Stimulated activated memory B cell treated with anti-CD40 and anti-IgM and Interleukin-4, amounts not matched to agents 10 μg/mL and 1 μg/mL and 100 μg/mL, for 72 hours (primary cell): Measurements from ENCODE around the gene IL1F10.

Source experiments
- ATAC-seq: fragments of 150-1000 bp; cut with Tn5 transposase; 2 replicates; pipeline ENCODE4 v1.10.0; 2021
- H3K27ac Mint-ChIP-seq: one replicate; pipeline ENCODE4 v1.8.0; 2022; ENCODE audit warnings: mild to moderate bottlenecking, mixed read lengths
- H3K27me3 Mint-ChIP-seq: one replicate; pipeline ENCODE4 v1.8.0; 2022; ENCODE audit warnings: mixed read lengths
- H3K36me3 Mint-ChIP-seq: one replicate; pipeline ENCODE4 v1.8.0; 2022; ENCODE audit warnings: mixed read lengths
- H3K4me1 Mint-ChIP-seq: one replicate; pipeline ENCODE4 v1.8.0; 2022; ENCODE audit warnings: mixed read lengths
- H3K4me3 Mint-ChIP-seq: one replicate; pipeline ENCODE4 v1.8.0; 2022; ENCODE audit warnings: mild to moderate bottlenecking, moderate library complexity, mixed read lengths
- H3K9me3 Mint-ChIP-seq: one replicate; pipeline ENCODE4 v1.8.0; 2022; ENCODE audit warnings: mixed read lengths

Gene IL1F10

DNA sequence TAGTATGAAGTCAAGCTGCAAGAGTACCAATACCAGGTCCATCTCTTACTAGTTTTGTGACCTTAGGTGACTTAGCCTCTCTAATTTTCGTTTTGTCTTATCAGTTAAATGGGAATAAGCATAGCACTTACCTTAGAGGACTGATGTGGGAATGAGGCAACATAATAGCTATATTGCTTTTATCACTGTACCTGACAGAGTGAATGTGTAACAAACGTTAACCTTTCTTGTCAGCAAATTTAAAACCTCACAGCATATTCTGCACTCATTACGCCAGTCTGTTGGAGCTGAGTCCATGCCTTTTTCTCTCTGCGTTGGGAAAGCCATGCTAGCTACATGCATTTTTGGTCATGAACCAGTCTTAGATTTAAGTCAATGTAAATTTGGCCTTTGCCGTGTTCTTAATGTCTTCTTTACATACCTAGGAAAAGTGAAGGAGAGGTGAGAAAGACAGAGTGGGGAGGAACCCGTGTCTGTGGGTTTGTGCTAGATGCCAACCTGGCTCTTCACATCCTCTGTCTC is 15.3 kb upstream of the IL1F10 start, which contains the start of gene IL36B:
Gene IL36B (minus strand): TSS at position 472 of the 522 bp plus-strand sequence.
- no peaks in the 10 kb centered on the region for H3K4me1 Mint-ChIP-seq
- H3K9me3 Mint-ChIP-seq = peaks cover 22% of the 10 kb centered on the region
- peaks cover 45% of the 10 kb centered on the region for H3K27me3 Mint-ChIP-seq
- ATAC-seq = no peak
- H3K27ac Mint-ChIP-seq = no peak within 1 kb of the TSS
- H3K36me3 Mint-ChIP-seq = peaks cover 15% of the 10 kb centered on the region
- no peak within 1 kb of the TSS for H3K4me3 Mint-ChIP-seq

DNA sequence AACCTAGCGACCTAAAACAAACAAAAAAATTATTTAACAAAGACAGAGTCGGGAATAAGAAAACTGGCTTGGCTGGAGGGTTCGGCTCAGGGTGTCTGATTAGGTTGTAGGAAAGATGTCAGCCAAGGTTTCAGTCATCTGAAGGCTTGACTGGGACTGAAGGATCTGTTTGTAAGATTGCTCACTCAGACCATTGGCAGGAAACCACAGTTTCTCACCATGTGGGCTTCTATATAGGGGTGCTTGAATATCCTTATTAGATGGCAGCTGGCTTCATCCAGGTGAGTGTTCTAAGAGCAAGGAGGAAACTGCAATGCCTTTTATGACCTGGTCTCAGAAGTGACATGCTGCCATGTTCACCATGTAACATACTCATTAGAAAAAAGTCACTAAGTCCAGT is 14.1 kb upstream of the IL1F10 start:
- ATAC-seq = no peak
- Mint-ChIP-seq H3K4me3 (no peak overlapping the region), H3K9me3 (peaks cover 22% of the 10 kb centered on the region), H3K36me3 (peaks cover 15% of the 10 kb centered on the region), H3K4me1 (no peaks in the 10 kb centered on the region), H3K27ac (no peak overlapping the region), H3K27me3 (peaks cover 44% of the 10 kb centered on the region)

DNA sequence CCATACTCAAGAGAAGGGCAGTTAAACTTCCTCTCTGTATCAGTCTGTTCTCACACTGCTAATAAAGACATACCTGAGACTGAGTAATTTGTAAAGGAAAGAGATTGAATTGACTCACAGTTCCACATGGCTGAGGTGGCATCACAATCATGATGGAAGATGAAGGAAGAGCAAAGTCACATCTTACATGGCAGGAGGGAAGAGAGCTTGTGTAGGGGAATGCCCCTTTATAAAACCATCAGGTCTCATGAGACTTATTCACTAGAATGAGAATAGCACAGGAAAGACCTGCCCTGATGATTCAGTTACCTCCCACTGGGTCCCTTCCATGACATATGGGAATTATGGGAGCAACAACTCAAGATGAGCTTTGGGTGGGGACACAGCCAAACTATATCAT is 13.7 kb upstream of the IL1F10 start:
- Mint-ChIP-seq H3K27ac (no peak overlapping the region), H3K9me3 (peaks cover 22% of the 10 kb centered on the region)
- ATAC-seq = no peak

DNA sequence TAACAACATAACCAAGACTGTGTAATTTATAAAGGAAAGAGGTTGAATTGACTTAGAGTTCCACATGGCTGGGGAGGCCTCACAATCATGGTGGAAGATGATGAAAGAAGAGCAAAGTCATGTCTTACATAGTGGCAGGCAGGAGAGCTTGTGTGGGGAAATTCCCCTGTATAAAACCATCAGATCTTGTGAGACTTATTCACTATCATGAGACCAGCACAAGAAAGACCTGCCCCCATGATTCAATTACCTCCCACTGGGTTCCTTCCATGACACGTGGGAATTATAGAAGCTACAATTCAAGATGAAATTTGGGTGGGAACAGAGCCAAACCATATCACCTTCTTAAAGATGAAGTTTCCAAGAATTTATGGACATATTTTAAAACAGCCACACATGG is 11.2 kb upstream of the IL1F10 start:
- H3K4me1 Mint-ChIP-seq = no peaks in the 10 kb centered on the region
- ATAC-seq = no peak
- H3K4me3 Mint-ChIP-seq = no peak overlapping the region
- H3K36me3 Mint-ChIP-seq = peaks cover 5% of the 10 kb centered on the region
- H3K27ac Mint-ChIP-seq = no peak overlapping the region
- H3K9me3 Mint-ChIP-seq = peaks cover 22% of the 10 kb centered on the region
- H3K27me3 Mint-ChIP-seq = peaks cover 31% of the 10 kb centered on the region

More for the DNA sequence above, 13.7 kb upstream of the IL1F10 start:
- Mint-ChIP-seq H3K27me3 (peaks cover 45% of the 10 kb centered on the region), H3K4me1 (no peaks in the 10 kb centered on the region), H3K4me3 (no peak overlapping the region), H3K36me3 (peaks cover 15% of the 10 kb centered on the region)

DNA sequence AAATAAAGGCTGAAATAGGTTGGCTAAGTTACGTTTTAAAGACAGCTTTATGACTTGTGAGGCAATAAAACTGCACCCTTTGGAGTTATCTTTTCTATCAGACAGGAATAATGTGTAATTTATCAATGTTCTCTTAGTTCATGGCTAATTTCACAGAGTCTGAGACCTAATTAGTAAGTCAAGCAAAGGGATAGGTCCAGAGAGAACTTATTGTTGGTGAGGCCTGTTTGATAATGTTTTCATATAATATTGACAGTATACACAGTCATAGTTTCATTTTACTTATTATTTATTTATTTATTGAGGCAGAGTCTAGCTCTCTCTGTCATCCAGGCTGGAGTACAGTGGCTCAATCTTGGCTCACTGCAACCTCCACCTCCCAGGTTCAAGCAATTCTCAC is 10.7 kb upstream of the IL1F10 start:
- ATAC-seq = no peak
- Mint-ChIP-seq H3K4me3 (no peak overlapping the region), H3K4me1 (no peaks in the 10 kb centered on the region), H3K9me3 (peaks cover 22% of the 10 kb centered on the region), H3K27ac (no peak overlapping the region), H3K27me3 (peaks cover 30% of the 10 kb centered on the region), H3K36me3 (peaks cover 5% of the 10 kb centered on the region)

DNA sequence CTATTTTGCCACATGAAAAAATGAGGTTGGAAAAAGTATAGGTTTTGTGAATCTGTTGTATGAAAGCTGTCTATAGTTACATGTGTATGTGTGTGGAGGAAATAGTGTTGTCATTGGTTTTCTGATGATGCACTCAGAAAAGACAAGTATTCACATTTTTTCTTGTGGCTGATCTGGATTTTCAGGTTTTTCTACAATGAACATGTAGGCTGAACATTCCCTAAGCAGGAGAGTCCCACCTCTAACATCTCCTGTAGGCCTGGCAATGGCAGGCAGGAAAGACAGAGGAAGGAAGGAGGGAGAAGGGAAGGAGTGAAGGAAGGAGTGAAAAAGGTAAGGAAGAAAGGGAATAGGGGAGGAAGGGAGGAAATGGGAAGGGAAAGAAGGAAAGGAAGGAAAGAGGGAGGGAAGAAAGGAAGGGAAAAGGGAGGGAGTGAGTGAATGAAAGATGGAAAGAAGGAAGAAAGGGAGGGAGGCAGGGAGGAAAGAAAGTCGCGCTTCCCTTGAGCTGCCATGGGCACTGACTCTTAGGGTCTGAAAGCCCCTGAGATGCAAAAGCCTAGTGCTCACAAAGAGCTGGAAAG is 9.3 kb upstream of the IL1F10 start:
- ATAC-seq = no peak
- Mint-ChIP-seq H3K4me3 (no peak overlapping the region), H3K27me3 (peaks cover 19% of the 10 kb centered on the region), H3K9me3 (peaks cover 19% of the 10 kb centered on the region), H3K36me3 (peaks cover 5% of the 10 kb centered on the region), H3K4me1 (no peaks in the 10 kb centered on the region), H3K27ac (no peak overlapping the region)

DNA sequence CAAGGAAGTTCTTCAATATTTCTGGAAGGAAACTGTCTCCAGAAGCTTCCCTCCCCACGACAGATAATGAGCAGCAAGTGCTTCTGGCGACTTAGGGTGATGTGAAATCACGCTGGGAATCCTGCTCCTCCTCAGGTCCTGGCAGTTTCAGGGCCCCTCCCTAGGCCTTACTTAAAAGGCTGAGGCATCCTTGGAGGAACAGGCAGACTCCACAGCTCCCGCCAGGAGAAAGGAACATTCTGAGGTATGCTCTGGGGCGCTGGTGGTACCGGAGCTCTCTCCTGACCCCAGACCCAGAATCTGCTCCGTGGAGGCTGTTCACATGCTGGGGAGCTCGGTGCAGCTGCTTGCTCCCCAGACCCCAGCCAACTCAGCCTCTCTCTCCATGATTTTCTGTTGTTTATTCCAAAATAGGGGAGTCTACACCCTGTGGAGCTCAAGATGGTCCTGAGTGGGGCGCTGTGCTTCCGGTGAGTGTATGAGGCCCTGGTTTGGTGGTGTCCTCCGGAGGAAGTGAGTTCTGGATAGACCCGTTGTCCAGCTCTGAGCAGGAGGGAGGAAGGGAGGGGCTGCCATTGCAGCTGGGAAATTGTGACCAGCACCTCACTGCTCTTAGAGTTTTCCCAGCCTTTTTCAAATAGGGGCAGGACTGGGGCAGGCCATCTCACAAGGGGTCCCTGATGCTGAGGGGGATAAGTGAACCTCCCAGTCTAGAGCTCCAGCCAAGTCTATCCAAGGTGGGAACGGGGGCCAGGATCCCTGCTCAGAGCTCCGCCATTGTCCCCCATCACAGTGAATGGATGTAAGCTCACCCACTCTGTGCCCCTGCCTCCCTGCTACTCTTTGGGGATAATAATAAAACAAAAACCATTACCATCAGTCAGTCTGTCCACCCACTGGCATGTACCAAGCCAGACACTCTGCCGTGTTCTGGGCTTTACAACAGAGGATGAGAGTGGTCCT is 8.5 kb upstream of the IL1F10 start, which contains the start of gene IL36RN:
Gene IL36RN (plus strand): TSS at position 201 of the 963 bp plus-strand sequence. CDS start 241 bp downstream, at position 442.
- Mint-ChIP-seq H3K4me3 (no peak within 1 kb of the TSS), H3K27me3 (peaks cover 19% of the 10 kb centered on the region), H3K4me1 (no peaks in the 10 kb centered on the region), H3K27ac (no peak within 1 kb of the TSS), H3K36me3 (peaks cover 5% of the 10 kb centered on the region), H3K9me3 (peaks cover 14% of the 10 kb centered on the region)
- peak; percentile 9 for ATAC-seq

DNA sequence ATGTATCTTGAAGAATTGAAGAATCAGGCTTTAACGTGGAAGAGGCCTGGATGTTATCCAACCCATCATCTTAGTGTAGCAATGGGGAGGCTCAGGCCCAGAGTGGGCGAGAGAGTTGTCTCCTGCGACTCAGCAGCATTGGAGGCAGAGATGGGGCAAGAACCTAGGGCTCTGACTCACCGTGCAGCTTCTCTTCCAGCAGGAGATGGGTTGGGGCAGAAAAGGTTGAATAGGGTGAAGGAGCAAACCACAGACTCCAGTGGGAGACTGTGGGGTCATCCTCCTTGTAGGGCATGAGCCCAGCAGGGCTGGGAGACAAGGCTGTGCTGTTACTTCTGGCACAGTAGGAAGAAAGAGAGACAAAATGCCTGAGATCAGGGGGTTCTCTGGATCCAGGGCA is 7.4 kb upstream of the IL1F10 start:
- H3K4me3 Mint-ChIP-seq = no peak overlapping the region
- peaks cover 24% of the 10 kb centered on the region for H3K27me3 Mint-ChIP-seq
- no peak for ATAC-seq
- no peaks in the 10 kb centered on the region for H3K36me3 Mint-ChIP-seq
- peaks cover 7% of the 10 kb centered on the region for H3K9me3 Mint-ChIP-seq
- no peak overlapping the region for H3K27ac Mint-ChIP-seq
- no peaks in the 10 kb centered on the region for H3K4me1 Mint-ChIP-seq

DNA sequence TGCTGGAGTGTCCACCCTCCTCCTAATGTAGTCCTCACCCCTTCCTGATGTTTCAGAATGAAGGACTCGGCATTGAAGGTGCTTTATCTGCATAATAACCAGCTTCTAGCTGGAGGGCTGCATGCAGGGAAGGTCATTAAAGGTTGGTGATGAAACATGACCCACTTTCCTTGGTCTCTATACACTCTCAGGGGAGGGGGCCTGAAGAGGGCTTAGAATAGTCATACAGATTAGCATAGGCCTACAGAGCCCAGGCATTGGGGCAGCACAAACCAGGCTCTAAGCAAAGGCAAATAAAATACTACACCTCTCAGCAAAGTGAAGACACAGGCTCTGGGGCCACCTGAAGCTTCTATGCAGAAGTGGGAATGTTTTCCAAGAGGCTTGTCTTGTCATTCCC is 7.0 kb upstream of the IL1F10 start:
- no peaks in the 10 kb centered on the region for H3K36me3 Mint-ChIP-seq
- H3K9me3 Mint-ChIP-seq = peaks cover 3% of the 10 kb centered on the region
- peaks cover 26% of the 10 kb centered on the region for H3K27me3 Mint-ChIP-seq
- no peak overlapping the region for H3K27ac Mint-ChIP-seq
- no peak overlapping the region for H3K4me3 Mint-ChIP-seq
- no peak for ATAC-seq
- no peaks in the 10 kb centered on the region for H3K4me1 Mint-ChIP-seq

DNA sequence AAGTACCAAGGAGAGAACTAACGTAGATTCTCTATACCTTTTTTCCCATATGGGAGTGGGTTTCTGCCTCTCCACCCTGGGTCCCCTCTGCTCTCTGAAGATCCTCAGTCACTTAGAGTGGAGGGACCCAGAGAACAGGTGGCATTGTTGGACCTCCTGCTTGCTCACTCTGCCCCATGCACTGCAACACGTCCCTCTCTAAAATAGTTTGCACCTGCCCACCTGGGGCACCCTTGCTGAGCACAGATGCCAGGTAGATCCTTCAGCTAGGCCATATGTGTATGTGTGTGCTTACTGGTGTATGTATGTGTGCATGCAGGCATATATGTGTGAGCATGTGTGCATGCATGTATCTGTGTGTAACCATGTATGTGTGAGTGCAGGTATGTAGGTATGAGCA is 6.5 kb upstream of the IL1F10 start:
- peaks cover 2% of the 10 kb centered on the region for H3K9me3 Mint-ChIP-seq
- no peaks in the 10 kb centered on the region for H3K36me3 Mint-ChIP-seq
- no peaks in the 10 kb centered on the region for H3K4me1 Mint-ChIP-seq
- H3K4me3 Mint-ChIP-seq = no peak overlapping the region
- H3K27ac Mint-ChIP-seq = no peak overlapping the region
- H3K27me3 Mint-ChIP-seq = peaks cover 26% of the 10 kb centered on the region
- no peak for ATAC-seq

DNA sequence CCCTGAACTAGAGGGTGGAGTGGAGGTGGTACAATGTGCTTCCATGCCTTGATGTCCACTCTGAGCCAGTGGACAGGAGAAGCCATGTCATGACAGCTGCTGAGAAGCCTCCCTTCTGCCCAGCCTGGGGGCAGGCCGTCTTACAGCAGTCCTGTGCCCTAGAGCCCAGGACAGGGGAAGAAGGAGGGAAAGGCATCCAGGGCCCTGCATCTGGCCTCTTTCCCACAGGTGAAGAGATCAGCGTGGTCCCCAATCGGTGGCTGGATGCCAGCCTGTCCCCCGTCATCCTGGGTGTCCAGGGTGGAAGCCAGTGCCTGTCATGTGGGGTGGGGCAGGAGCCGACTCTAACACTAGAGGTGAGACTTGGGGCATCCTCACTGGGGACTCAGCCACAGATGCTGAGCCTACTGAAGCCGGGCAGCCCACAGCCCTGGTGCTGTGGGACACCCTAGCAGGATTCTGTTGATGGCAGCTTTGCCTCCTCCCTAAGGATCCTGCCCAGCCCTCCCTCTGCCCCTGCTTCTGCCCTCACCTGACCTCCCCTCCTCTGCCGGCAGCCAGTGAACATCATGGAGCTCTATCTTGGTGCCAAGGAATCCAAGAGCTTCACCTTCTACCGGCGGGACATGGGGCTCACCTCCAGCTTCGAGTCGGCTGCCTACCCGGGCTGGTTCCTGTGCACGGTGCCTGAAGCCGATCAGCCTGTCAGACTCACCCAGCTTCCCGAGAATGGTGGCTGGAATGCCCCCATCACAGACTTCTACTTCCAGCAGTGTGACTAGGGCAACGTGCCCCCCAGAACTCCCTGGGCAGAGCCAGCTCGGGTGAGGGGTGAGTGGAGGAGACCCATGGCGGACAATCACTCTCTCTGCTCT is 5.6 kb upstream of the IL1F10 start:
- Mint-ChIP-seq H3K27ac (no peak overlapping the region), H3K9me3 (peaks cover 2% of the 10 kb centered on the region), H3K36me3 (no peaks in the 10 kb centered on the region), H3K27me3 (peaks cover 32% of the 10 kb centered on the region), H3K4me3 (no peak overlapping the region), H3K4me1 (no peaks in the 10 kb centered on the region)
- peak; percentile 19 for ATAC-seq

DNA sequence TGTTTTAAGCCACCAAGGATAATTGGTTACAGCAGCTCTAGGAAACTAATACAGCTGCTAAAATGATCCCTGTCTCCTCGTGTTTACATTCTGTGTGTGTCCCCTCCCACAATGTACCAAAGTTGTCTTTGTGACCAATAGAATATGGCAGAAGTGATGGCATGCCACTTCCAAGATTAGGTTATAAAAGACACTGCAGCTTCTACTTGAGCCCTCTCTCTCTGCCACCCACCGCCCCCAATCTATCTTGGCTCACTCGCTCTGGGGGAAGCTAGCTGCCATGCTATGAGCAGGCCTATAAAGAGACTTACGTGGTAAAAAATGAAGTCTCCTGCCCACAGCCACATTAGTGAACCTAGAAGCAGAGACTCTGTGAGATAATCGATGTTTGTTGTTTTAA is 3.5 kb upstream of the IL1F10 start:
- no peaks in the 10 kb centered on the region for H3K36me3 Mint-ChIP-seq
- peaks cover 2% of the 10 kb centered on the region for H3K9me3 Mint-ChIP-seq
- H3K27me3 Mint-ChIP-seq = peaks cover 38% of the 10 kb centered on the region
- no peak overlapping the region for H3K4me3 Mint-ChIP-seq
- ATAC-seq = no peak
- no peaks in the 10 kb centered on the region for H3K4me1 Mint-ChIP-seq
- no peak overlapping the region for H3K27ac Mint-ChIP-seq

DNA sequence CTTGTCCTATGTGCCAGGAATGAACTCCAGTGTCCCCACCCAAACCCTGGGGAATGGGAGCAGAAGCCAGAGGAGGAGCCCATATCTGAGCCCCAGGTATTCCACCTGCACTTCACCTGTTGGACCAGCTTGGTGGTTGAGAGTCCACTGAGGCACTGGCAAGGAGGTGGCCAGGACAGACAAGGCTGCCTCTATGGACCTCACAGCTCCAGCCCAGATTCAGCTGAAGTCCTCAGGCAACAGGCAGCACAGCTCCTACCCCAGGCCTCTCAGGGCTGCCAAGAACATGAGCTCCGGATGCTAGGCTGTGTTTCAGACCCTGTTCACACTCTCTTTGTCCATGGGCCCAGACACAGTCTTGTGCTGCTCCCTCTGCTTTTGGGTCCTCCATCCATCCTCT is 2.9 kb upstream of the IL1F10 start:
- Mint-ChIP-seq H3K4me3 (no peak overlapping the region), H3K27ac (no peak overlapping the region), H3K9me3 (peaks cover 2% of the 10 kb centered on the region), H3K27me3 (peaks cover 44% of the 10 kb centered on the region), H3K36me3 (no peaks in the 10 kb centered on the region), H3K4me1 (no peaks in the 10 kb centered on the region)
- no peak for ATAC-seq

DNA sequence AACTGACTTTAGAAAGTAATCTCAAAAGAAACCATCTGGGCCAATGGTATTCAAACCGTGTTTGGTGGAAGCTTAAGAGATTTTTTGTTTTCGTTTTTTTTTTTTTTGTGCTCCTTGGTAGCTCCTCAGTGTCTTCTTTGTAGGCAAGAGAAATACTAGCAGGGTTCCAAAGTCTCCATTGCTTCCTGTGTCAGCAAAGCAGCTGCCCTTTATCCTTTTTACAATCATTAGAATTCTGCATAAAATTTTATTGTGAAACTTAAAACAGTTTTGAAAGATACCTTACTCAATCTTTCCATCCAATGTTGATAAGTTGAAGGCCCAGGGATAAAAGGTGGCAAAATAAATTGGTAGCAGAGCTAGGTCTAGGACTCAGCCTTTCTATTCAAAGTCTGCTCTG is 479 bp downstream of the IL1F10 start:
- H3K4me3 Mint-ChIP-seq = no peak overlapping the region
- no peak overlapping the region for H3K27ac Mint-ChIP-seq

More for the DNA sequence above, 479 bp downstream of the IL1F10 start:
- no peak for ATAC-seq
- no peaks in the 10 kb centered on the region for H3K36me3 Mint-ChIP-seq
- H3K27me3 Mint-ChIP-seq = peaks cover 39% of the 10 kb centered on the region
- peaks cover 2% of the 10 kb centered on the region for H3K9me3 Mint-ChIP-seq
- no peaks in the 10 kb centered on the region for H3K4me1 Mint-ChIP-seq
